Measurements from ENCODE around the gene KLHDC3. TPM values are rescaled to one million over a fixed set of nuclear protein-coding genes. Genes with fewer than 3 reads are reported as not detected.

Gene KLHDC3
- polyA plus RNA-seq, 1 donor from 2014 or later, result 60.3 TPM

DNA sequence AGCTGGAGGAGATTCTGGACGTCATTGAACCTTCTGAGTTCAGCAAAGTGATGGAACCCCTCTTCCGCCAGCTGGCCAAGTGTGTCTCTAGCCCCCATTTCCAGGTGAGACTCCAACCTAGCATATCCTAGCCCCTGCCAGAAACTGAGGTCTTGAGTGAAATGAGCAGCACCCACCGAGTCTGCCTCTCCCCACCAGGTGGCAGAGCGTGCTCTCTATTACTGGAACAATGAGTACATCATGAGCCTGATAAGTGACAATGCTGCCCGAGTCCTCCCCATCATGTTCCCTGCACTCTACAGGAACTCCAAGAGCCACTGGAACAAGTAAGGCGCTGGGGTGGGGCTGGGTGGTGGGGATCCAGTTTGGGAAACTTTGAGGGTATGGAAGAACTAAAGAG is 4.9 kb upstream of the KLHDC3 start:
- Mint-ChIP-seq H3K4me3 (peak overlapping the region in 1 of 4 donors; percentile 57), H3K4me1 (peaks cover 19 to 33% (median 30%) of the 10 kb centered on the region in 3 donors), H3K27ac (peak overlapping the region in 2 of 3 donors; percentile 12 to 56), H3K36me3 (no peaks in the 10 kb centered on the region), H3K9me3 (no peaks in the 10 kb centered on the region), H3K27me3 (no peaks in the 10 kb centered on the region)

DNA sequence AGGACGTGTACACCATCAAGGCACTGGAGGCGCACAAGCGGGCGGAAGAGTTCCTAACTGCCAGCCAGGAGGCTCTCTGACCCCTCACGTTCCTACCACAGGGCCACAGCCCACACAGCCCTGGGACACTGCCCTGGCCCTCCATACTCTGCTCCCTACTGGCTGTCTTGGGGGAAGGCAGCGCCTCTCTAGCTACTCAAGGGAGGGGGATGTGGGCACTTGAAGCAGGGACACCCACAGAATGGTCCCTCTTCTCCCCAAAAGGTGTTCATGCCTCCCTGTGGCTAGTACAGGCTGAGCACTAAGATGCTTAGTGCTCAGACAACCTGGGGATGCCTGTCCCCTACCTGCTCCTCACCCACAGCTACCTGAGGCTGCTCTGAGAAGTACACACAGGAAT is 2.8 kb upstream of the KLHDC3 start:
- Mint-ChIP-seq H3K4me1 (peaks cover 24 to 43% (median 39%) of the 10 kb centered on the region in 3 donors), H3K36me3 (no peaks in the 10 kb centered on the region), H3K9me3 (no peaks in the 10 kb centered on the region), H3K27me3 (no peaks in the 10 kb centered on the region), H3K27ac (peak overlapping the region in 1 of 3 donors; percentile 64), H3K4me3 (peak overlapping the region in 1 of 4 donors; percentile 55)

DNA sequence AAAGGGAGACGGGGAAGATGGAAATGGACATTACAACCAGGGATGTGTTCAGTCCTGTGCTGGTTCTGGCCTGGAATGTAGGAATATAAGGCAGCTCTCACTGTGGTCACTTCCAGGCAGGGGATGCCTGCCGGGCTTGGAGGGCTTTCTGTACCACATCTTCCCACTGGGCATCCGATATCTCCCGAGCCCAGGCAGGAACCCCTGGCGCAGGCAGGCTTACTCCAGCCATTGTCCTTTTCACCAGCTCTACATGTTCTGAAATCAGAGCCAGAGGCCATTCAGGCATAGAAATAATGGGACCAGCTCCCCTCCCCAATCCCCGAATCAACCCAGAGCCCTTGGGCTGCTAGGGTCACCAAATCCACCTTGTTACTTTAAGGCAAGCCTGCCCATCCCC is 1.7 kb upstream of the KLHDC3 start:
- H3K27me3 Mint-ChIP-seq, result no peaks in the 10 kb centered on the region
- peak overlapping the region in 2 of 3 donors; percentile 25 to 60 for H3K27ac Mint-ChIP-seq
- peaks cover 2% of the 10 kb centered on the region for H3K36me3 Mint-ChIP-seq
- H3K9me3 Mint-ChIP-seq, result no peaks in the 10 kb centered on the region
- H3K4me1 Mint-ChIP-seq, result peaks cover 24 to 47% (median 39%) of the 10 kb centered on the region in 3 donors
- peak overlapping the region; percentile 55 to 87 (median 84) for H3K4me3 Mint-ChIP-seq

DNA sequence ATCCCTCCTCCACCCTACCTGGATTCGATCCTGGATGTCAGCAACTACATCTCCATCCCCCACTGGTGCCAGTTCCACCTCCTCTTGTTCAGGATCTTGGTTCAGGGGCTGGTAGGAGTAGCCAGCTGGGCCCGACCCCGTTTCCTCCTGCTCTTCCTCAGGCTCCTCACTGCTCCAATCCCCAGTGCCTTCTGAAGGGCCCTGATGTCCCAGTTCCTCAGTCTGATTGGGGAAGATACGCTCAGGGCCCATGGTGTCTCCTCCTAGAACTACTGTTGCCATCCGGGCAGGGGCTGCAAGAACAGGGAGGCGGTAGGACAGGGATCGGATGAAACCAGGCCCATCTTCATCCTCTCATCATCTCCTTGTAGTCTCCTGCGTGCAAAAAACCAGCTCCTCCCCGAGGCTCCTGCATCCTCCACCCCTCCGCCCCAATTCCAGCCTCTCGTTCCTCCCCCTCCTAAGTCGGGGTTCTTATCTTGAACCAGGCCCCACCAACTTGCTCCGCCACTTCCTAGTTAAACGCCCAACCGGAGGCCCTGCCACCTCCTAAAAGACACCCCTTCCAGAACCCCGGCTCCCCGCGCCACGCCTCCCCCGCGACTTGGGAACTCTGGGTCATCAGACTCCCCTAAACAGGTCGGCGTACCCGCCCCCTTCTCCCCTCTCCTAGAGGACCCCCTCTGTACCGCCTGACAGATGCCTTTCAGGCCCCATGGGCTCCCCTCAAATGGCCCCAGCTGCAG is 779 bp upstream of the KLHDC3 start:
- Mint-ChIP-seq H3K4me1 (peaks cover 22 to 44% (median 38%) of the 10 kb centered on the region in 3 donors), H3K27me3 (no peaks in the 10 kb centered on the region), H3K36me3 (peaks cover 2% of the 10 kb centered on the region), H3K4me3 (peak overlapping the region; percentile 82 to 95 (median 92)), H3K27ac (peak overlapping the region; percentile 37 to 94 (median 60)), H3K9me3 (no peaks in the 10 kb centered on the region)

DNA sequence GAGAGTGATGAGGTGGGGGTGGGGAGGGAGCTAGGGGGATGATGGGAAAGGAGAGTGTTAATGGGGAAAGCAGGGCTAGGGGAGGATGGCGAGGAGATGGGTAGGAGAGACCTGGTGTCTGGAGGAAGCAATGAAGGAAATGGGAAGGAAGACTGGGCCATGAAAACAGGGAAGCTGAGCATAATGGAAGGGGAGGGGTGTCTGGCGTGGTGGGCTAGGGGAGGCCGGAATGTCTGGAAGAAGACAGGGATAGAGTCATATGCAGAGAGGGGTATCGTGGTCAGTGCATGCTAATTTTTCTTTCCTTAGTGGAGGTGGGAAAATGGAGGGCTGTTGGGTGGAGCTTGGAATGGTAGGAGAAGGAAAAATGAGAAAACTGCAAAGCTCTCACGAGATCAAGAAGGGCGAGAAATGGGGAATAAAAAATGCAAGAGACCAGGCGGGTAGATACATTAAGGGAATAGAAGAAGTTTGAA is 423 bp downstream of the KLHDC3 start:
- Mint-ChIP-seq H3K36me3 (peaks cover 2% of the 10 kb centered on the region), H3K4me3 (peak overlapping the region; percentile 82 to 95 (median 92)), H3K9me3 (no peaks in the 10 kb centered on the region), H3K27me3 (no peaks in the 10 kb centered on the region), H3K4me1 (peaks cover 17 to 37% (median 32%) of the 10 kb centered on the region in 3 donors), H3K27ac (peak overlapping the region; percentile 34 to 80 (median 60))

DNA sequence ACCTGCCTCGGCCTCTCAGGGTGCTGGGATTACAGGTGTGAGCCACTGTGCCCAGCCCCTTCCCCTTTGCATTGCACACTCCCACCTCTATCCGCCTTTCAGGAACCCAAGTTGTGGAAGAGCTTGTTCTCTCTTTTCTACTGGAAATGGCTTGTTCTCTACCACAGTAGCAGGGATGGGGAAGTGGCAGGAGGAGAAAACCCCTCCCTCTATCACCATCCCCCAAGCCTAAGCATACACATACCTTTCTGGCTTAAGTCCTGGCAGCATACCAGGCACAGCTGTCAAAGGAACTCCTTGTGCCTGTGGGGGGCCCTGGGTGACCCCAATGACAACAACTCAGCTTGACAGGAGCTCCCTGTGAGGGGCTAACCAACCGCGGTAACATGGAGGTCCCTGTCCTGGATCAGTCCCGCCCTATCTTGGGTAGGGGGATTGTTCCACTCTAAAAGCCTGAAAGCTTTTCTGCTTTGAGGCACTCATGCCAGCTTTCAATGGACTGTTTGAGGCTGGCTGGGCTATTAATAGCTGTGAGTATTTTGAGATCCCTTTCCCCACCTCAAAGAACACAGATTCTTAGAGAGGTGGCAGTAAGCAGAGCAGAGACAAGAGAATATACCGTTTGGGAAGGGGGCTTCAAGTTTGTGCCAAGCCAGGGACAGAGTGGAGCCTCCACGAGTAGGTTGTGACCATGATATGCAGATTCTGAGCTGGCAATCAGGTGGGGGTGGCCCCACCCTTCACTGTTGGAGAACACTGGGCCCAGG is 2.3 kb downstream of the KLHDC3 start:
- Mint-ChIP-seq H3K9me3 (no peaks in the 10 kb centered on the region), H3K36me3 (peaks cover 2% of the 10 kb centered on the region), H3K4me1 (peaks cover 17 to 37% (median 29%) of the 10 kb centered on the region in 3 donors), H3K27ac (peak overlapping the region in 1 of 3 donors; percentile 14), H3K27me3 (no peaks in the 10 kb centered on the region), H3K4me3 (peak overlapping the region; percentile 52 to 73 (median 62))

DNA sequence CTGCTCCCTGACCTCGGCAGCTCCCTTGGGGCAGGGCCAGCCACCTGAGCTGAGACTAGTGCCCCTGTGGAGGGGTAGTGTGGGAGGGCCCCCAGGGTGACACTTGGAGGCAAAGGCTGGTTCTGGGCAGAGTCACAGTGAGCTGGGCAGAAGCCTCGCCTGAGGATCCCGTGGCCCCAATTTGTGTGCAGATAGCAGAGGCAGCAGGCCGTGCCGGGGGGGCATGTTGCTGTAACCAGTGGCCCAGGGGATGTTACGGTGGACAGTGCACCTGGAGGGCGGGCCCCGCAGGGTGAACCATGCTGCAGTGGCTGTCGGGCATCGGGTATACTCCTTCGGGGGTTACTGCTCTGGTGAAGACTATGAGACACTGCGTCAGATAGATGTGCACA is 2.9 kb downstream of the KLHDC3 start:
- Mint-ChIP-seq H3K27me3 (no peaks in the 10 kb centered on the region), H3K9me3 (no peaks in the 10 kb centered on the region), H3K27ac (peak overlapping the region in 1 of 3 donors; percentile 73), H3K36me3 (peaks cover 2% of the 10 kb centered on the region), H3K4me1 (peaks cover 17 to 39% (median 28%) of the 10 kb centered on the region in 3 donors), H3K4me3 (peak overlapping the region in 1 of 4 donors; percentile 37)

DNA sequence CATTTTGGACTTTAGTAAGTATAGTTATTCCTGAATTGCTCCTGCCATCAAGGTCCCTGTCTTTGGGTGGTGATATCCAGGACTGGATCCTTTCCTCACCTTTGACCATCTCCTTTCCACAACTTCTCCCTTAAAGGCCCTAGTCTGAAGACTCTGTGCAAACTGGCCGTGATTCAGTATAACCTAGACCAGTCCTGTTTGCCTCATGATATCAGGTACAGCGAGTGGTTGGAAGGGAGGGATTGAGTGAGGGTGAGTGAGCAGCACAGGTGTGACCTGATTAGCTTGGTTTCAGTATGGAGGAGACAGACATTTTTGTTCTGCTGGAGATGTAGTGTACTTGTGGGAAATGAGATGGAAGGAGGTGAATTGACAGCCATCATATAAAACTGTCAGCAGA is 5.1 kb downstream of the KLHDC3 start:
- peaks cover 5 to 22% (median 12%) of the 10 kb centered on the region in 3 donors for H3K4me1 Mint-ChIP-seq
- H3K27me3 Mint-ChIP-seq, result no peaks in the 10 kb centered on the region
- H3K9me3 Mint-ChIP-seq, result no peaks in the 10 kb centered on the region
- peaks cover 2% of the 10 kb centered on the region for H3K36me3 Mint-ChIP-seq
- peak overlapping the region in 2 of 4 donors; percentile 44 to 89 for H3K4me3 Mint-ChIP-seq
- H3K27ac Mint-ChIP-seq, result no peak overlapping the region

DNA sequence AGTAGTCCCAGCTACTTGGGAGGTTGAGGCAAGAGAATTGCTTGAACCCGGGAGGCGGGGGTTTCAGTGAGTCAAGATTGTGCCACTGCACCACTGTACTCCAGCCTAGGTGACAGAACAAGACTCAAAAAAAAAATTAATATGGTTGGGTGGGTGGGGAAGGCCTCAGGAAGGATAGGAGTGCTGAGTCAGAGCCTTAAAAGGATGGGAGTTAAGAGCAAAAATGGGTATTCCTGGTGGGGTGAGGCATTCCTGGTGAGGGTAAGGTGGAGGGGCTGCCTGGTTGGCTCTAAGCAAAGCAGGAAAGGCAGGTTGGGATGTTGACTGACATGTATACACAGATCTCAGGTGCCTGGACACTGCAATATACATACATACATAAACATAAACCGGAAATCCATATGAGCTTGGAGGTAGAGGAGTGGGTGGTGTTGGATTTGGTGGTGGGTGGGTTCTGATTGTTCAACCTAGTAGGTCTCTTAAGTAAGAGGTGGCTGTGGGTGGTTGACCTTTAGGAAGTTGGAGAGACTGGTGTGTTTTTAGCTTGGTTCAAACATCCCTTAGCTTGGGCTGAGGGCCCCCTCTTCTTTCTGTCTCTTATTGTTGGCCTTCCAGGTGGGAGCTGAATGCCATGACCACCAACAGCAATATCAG is 6.1 kb downstream of the KLHDC3 start:
- H3K27ac Mint-ChIP-seq, result peak overlapping the region in 1 of 3 donors; percentile 8
- H3K27me3 Mint-ChIP-seq, result no peaks in the 10 kb centered on the region
- peaks cover 2% of the 10 kb centered on the region for H3K36me3 Mint-ChIP-seq
- no peaks in the 10 kb centered on the region for H3K9me3 Mint-ChIP-seq
- peak overlapping the region; percentile 66 to 89 (median 84) for H3K4me3 Mint-ChIP-seq
- peaks cover 0 to 18% (median 7%) of the 10 kb centered on the region in 3 donors for H3K4me1 Mint-ChIP-seq

DNA sequence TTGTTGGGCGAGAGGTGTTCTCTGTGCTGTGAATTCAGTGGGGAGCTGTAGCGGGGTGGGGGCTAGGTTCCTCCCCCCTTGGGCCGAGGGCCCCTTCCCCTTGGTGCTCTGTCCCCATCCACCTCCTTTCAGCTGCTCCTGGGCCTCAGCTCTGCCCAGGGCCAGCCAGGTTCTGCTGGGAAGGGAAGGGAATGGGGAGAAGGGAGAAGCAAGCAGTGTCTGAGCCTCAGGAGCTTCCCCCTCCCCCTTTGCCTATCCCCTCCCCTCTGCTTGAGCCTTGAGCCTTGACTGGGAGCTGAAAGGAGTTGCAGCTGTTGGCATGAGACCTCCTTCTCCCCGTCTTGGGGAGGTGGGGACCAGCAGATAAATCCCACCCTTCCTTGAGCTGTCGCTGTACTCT is 6.8 kb downstream of the KLHDC3 start:
- peaks cover 0 to 17% (median 7%) of the 10 kb centered on the region in 3 donors for H3K4me1 Mint-ChIP-seq
- no peaks in the 10 kb centered on the region for H3K27me3 Mint-ChIP-seq
- H3K4me3 Mint-ChIP-seq, result peak overlapping the region; percentile 89 to 95 (median 94)
- H3K36me3 Mint-ChIP-seq, result peaks cover 2% of the 10 kb centered on the region
- peak overlapping the region in 2 of 3 donors; percentile 8 to 81 for H3K27ac Mint-ChIP-seq
- H3K9me3 Mint-ChIP-seq, result no peaks in the 10 kb centered on the region

DNA sequence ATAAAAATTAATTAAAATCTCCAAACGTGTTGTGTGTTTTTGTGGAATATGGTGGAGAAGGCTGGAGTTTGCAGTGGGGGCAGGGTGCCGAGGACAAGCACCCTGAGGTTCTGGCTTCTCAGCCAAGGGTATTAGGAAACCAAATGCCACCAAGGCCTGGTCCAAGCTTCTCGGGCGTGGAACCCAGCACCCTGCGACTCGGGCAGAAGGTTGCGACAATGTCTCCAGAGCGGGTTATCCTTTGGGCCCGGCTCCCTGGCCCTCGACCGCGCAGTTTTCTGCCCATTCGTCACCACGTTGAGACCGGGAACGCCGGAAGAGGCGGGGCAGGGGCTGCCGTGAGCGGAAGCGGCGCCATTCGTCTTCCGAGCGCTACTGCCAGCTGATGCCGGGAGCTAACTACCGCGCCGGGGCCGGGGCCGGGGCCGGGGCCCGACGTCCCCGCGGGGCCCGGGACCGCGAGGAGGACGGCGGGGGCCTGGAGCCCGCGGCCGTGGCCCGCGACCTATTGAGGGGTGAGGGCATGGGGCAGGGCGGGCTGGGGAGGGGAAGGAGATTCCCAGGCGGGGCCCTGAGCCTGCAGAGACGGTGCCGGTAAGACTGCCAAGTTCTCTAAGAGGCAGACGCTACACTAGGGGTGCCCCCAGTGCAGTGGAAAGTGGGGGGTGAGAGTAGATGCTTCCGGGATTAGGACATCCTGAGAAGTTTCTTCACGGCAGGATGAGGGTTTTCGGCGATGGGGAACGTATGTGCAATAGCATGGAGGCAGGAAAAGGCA is 7.4 kb downstream of the KLHDC3 start, which contains the start of gene RRP36:
Gene RRP36, plus strand, starts transcription at position 354 of the 778 bp plus-strand sequence. Its CDS starts 32 bp downstream, at position 386.
- Mint-ChIP-seq H3K27ac (peak within 1 kb of the TSS; percentile 65 to 84 (median 81)), H3K4me3 (peak within 1 kb of the TSS; percentile 89 to 95 (median 94)), H3K9me3 (no peaks in the 10 kb centered on the region), H3K36me3 (peaks cover 2% of the 10 kb centered on the region), H3K27me3 (no peaks in the 10 kb centered on the region), H3K4me1 (peaks cover 0 to 13% (median 4%) of the 10 kb centered on the region in 3 donors)

DNA sequence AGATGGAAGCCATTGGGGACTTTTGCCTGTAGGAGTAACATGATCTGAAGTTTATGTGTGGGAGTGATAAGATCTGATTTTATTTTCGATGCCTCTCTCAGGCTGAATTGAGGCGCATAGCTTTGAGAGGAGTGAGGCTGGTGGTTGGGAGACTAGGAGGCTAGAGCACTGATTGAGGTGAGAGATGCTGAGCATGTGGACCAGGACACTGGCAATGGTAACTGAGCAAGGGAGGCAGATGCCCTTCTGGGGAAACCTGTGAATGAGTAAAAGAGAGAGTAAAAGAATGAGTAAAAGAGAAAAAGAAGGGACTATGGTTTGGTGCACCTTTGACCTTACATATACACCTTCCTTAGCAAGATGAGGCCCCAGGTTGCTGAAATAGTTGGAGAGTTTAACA is 10.4 kb downstream of the KLHDC3 start:
- Mint-ChIP-seq H3K4me3 (peak overlapping the region in 2 of 4 donors; percentile 7 to 42), H3K27me3 (no peaks in the 10 kb centered on the region), H3K27ac (peak overlapping the region in 1 of 3 donors; percentile 82), H3K4me1 (peaks cover 0 to 6% (median 4%) of the 10 kb centered on the region in 3 donors), H3K9me3 (no peaks in the 10 kb centered on the region), H3K36me3 (no peaks in the 10 kb centered on the region)

DNA sequence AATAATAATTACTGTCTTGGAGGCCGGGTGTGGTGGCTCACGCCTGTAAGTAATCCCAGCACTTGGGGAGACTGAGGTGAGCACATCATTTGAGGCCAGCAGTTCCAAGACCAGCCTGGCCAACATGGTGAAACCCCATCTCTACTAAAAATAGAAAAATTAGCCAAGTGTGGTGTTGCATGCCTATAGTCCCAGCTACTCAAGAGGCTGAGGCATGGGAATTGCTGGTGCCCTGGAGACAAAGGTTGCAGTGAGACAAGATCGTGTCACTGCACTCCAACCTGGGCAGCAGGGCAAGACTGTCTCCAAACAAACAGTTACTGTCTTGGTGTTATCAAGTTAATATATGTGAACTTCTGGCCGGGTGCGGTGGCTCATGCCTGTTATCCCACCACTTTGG is 12.3 kb downstream of the KLHDC3 start:
- peaks cover 0 to 6% (median 4%) of the 10 kb centered on the region in 3 donors for H3K4me1 Mint-ChIP-seq
- peak overlapping the region in 1 of 4 donors; percentile 32 for H3K4me3 Mint-ChIP-seq
- no peaks in the 10 kb centered on the region for H3K9me3 Mint-ChIP-seq
- no peaks in the 10 kb centered on the region for H3K27me3 Mint-ChIP-seq
- no peak overlapping the region for H3K27ac Mint-ChIP-seq
- H3K36me3 Mint-ChIP-seq, result no peaks in the 10 kb centered on the region

DNA sequence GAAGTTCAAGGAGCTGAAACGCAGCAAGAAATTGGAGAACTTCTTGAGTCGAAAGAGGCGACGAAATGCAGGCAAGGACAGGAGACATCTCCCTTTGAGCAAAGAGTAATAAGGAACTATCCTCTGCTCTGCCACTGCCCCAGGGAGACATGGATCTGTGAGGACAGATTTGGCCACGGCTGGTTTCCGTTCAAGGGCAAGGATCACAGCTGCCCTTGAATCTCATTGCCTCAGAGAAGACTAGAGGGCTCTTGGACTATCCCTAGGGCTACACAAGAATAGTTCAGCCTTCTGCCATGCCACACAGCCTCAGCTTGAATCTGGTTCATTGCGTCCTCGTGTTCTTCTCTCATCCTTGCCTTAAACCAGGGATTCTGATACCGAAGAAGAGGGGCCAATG is 15.1 kb downstream of the KLHDC3 start:
- H3K9me3 Mint-ChIP-seq, result no peaks in the 10 kb centered on the region
- no peak overlapping the region for H3K27ac Mint-ChIP-seq
- H3K4me1 Mint-ChIP-seq, result peaks cover 0 to 3% (median 3%) of the 10 kb centered on the region in 3 donors
- H3K27me3 Mint-ChIP-seq, result no peaks in the 10 kb centered on the region
- no peak overlapping the region for H3K4me3 Mint-ChIP-seq
- peaks cover 9% of the 10 kb centered on the region for H3K36me3 Mint-ChIP-seq

Measured in IgD-negative memory B cell (primary cell).